Upper lobe of left lung (tissue), 6 donors: ENCODE results near the gene C11orf24. TPM values are rescaled to one million over a fixed set of nuclear protein-coding genes. Genes with fewer than 3 reads are reported as not detected.

Experiments
- ATAC-seq, 2 donors: fragments of 200-7000 bp; cut with Tn5 transposase; one replicate each; pipeline ENCODE4 v1.9.1; 2022; ENCODE audit warnings: mild to moderate bottlenecking in 2 of 2, moderate library complexity in 2 of 2; ENCODE audit not compliant: low FRiP score in 2 of 2
- DNase-seq, 2 donors: peaks; one replicate each; pipeline ENCODE4 v3.0.0-alpha.2; 2019 to 2020
- H3K27ac ChIP-seq, 4 donors: fragments of 200-600 bp; sonication (generic); one replicate each; pipeline ENCODE4 v1.5.1; 2016 to 2019
- H3K27me3 ChIP-seq, 4 donors: fragments of 200-600 bp; sonication (generic); one replicate each; pipeline ENCODE4 v1.5.1; 2017 to 2019
- H3K36me3 ChIP-seq, 4 donors: fragments of 200-600 bp; sonication (generic); one replicate each; pipeline ENCODE4 v1.5.1; 2016 to 2019
- H3K4me1 ChIP-seq, 4 donors: fragments of 200-600 bp; sonication (generic); one replicate each; pipeline ENCODE4 v1.5.1; 2018 to 2019
- H3K4me3 ChIP-seq, 4 donors: fragments of 200-600 bp; sonication (generic); one replicate each; pipeline ENCODE4 v1.5.1; 2017 to 2019; ENCODE audit warnings: mild to moderate bottlenecking in 2 of 4, moderate library complexity in 1 of 4
- H3K9me3 ChIP-seq, 4 donors: fragments of 200-600 bp; sonication (generic); one replicate each; pipeline ENCODE4 v1.5.1; 2018 to 2019
- EP300 ChIP-seq, 4 donors: sonication (generic); formaldehyde crosslinking; IDR thresholded peaks; one replicate each; pipeline ENCODE4 v1.5.1; 2017; ENCODE audit warnings: antibody characterized with exemption in 4 of 4, control low read depth in 2 of 4
- POLR2A ChIP-seq, 4 donors: fragments of 450-650 bp; IDR thresholded peaks; one replicate each; pipeline ENCODE4 v1.5.1; 2016 to 2017; ENCODE audit warnings: antibody characterized with exemption in 4 of 4, mild to moderate bottlenecking in 2 of 4
- POLR2AphosphoS5 ChIP-seq, 2 donors: sonication (generic); formaldehyde crosslinking; IDR thresholded peaks; one replicate each; pipeline ENCODE4 v1.5.1; 2017; ENCODE audit warnings: antibody characterized with exemption in 2 of 2
- WGBS, 2 donors: methylation state at CpG; one replicate each; pipeline ENCODE4 v1.1.5; 2017 to 2018; 5-methylcytosine and 5-hydroxymethylcytosine counted together
- total RNA-seq, 6 donors: library from RNA; depleted of rRNA in 4 of 6; stranded (reverse); fragments of >200 nt in 4 of 6; gene quantifications; one replicate each; pipeline versions ENCODE4 v1.1.0 to v1.2.1, GENCODE V29; 2016 to 2021
- TF ChIP-seq, protein P1 (sequence below), 6 experiments: fragments of 450-650 bp in 4 of 6; fragments of 200-600 bp in 2 of 6; sonication (generic) in 2 of 6; IDR thresholded peaks; one replicate each; pipeline ENCODE4 v1.5.1; 2016 to 2019; ENCODE audit warnings: antibody characterized with exemption in 6 of 6
- donor health status: DM: no; HTN: no; CAD: no; lungs with moderate emphysema.
- donor health status: DM: no; HTN: yes; CAD: no; lungs with severe emphysema.

The C11orf24 gene
- total RNA-seq, 6 donors from 2014 or later: 13.9 to 37.5 (median 24.0) TPM

DNA sequence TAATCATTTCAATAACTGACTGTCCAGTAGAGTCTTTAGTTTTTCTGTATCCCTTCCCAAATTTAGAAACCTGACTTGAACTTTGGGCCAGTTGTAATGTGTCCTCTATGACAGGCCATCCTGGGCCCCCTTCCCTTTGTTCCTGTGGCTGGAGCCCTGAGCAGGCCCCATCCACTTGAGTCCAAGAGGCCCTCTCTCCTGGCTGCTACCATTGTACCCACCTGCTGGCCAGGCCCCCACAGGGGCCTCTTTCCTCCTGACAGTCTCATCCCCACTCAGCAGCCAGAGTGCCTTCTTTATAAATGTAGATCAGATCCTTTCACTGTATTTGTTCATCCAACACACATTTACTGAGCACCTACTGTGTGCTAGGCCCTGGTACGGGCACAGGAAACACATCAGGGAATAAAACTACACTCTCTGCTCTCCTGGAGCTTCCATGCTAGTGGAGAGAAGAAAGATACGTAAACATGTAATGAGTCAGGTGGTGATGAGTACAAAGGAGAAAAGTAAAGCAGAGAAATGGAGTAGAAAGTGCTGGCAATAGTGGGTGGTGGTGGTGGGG is 37.9 kb upstream of the C11orf24 start:
- H3K36me3 ChIP-seq: no peaks in the 10 kb centered on the region
- DNase-seq: no peak
- TF ChIP-seq, protein P1, sequence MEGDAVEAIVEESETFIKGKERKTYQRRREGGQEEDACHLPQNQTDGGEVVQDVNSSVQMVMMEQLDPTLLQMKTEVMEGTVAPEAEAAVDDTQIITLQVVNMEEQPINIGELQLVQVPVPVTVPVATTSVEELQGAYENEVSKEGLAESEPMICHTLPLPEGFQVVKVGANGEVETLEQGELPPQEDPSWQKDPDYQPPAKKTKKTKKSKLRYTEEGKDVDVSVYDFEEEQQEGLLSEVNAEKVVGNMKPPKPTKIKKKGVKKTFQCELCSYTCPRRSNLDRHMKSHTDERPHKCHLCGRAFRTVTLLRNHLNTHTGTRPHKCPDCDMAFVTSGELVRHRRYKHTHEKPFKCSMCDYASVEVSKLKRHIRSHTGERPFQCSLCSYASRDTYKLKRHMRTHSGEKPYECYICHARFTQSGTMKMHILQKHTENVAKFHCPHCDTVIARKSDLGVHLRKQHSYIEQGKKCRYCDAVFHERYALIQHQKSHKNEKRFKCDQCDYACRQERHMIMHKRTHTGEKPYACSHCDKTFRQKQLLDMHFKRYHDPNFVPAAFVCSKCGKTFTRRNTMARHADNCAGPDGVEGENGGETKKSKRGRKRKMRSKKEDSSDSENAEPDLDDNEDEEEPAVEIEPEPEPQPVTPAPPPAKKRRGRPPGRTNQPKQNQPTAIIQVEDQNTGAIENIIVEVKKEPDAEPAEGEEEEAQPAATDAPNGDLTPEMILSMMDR (IDR thresholded peaks at IDR 0.05): no peak
- no peak for TF ChIP-seq POLR2A (IDR thresholded peaks at IDR 0.05)
- no peak for TF ChIP-seq POLR2AphosphoS5 (IDR thresholded peaks at IDR 0.05)
- no peak for TF ChIP-seq EP300 (IDR thresholded peaks at IDR 0.05)
- H3K4me3 ChIP-seq: no peak overlapping the region
- WGBS, 2 donors: 82 to 97% methylated on average over 2 of the region's 2 CpGs
- peaks cover 0 to 5% (median 0%) of the 10 kb centered on the region in 4 donors for H3K27me3 ChIP-seq
- no peak for ATAC-seq
- peaks cover 14 to 25% (median 18%) of the 10 kb centered on the region in 4 donors for H3K4me1 ChIP-seq
- H3K27ac ChIP-seq: no peak overlapping the region
- H3K9me3 ChIP-seq: no peaks in the 10 kb centered on the region

DNA sequence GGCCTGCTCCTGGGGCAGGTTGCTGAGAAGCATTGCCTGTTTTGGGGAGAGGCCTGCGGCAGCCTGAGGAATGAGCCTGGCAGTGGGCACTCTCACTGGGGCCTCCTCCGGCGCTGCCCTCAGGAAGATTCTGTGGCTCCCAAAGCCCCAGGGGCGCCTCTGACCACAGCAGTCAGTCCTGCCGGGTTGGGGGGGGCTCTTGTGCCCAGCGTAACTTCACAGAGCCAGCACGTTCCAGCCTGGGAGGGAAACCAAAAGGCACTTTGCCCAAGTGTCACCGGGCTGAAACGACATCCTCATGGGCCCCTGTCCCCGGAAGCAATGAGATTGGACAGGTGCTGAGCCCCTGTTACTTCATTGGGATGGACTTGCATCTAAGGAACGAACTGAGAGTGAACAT is 36.3 kb upstream of the C11orf24 start:
- 74 to 80% methylated on average over 1 to 11 of the region's 11 CpGs for WGBS, 2 donors
- peak in 1 of 2 donors; percentile 70 for DNase-seq

DNA sequence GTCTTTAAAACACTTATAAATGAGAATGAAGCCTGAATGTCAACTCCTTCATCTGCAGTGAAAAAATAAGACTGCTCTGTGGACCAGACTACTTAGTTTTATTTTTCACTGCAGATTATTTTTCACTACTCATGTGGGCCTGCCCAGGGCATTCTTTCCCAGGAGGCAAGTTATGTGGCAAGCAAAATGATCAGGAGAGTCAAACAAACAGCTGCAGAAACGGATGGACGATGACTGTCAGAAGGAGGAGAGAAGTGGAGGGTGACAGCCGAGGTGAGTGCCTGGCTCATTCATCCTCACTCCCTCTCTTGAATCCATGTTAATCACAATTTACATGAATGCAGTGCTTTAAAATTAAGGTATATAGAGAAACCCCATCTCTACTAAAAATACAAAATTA is 34.9 kb upstream of the C11orf24 start:
- Histone ChIP-seq H3K27ac (no peak overlapping the region), H3K4me1 (peaks cover 0 to 5% (median 0%) of the 10 kb centered on the region in 4 donors), H3K9me3 (no peaks in the 10 kb centered on the region), H3K4me3 (no peak overlapping the region), H3K27me3 (no peaks in the 10 kb centered on the region), H3K36me3 (no peaks in the 10 kb centered on the region)
- ATAC-seq (no peak), DNase-seq (no peak)
- WGBS, 2 donors: 91 to 99% methylated on average over 3 of the region's 3 CpGs
- TF ChIP-seq EP300 (IDR thresholded peaks at IDR 0.05) (no peak), POLR2AphosphoS5 (IDR thresholded peaks at IDR 0.05) (no peak), POLR2A (IDR thresholded peaks at IDR 0.05) (no peak)
- TF ChIP-seq, protein P1 (IDR thresholded peaks at IDR 0.05): no peak

More for the DNA sequence above, 36.3 kb upstream of the C11orf24 start:
- no peak overlapping the region for H3K4me3 ChIP-seq
- no peak for TF ChIP-seq POLR2AphosphoS5 (IDR thresholded peaks at IDR 0.05)
- no peak for TF ChIP-seq POLR2A (IDR thresholded peaks at IDR 0.05)
- TF ChIP-seq, protein P1 (IDR thresholded peaks at IDR 0.05): no peak
- no peak for TF ChIP-seq EP300 (IDR thresholded peaks at IDR 0.05)
- peaks cover 0 to 3% (median 0%) of the 10 kb centered on the region in 4 donors for H3K27me3 ChIP-seq
- no peak for ATAC-seq
- no peaks in the 10 kb centered on the region for H3K36me3 ChIP-seq
- no peak overlapping the region for H3K27ac ChIP-seq
- no peaks in the 10 kb centered on the region for H3K9me3 ChIP-seq
- peaks cover 3 to 10% (median 6%) of the 10 kb centered on the region in 4 donors for H3K4me1 ChIP-seq

DNA sequence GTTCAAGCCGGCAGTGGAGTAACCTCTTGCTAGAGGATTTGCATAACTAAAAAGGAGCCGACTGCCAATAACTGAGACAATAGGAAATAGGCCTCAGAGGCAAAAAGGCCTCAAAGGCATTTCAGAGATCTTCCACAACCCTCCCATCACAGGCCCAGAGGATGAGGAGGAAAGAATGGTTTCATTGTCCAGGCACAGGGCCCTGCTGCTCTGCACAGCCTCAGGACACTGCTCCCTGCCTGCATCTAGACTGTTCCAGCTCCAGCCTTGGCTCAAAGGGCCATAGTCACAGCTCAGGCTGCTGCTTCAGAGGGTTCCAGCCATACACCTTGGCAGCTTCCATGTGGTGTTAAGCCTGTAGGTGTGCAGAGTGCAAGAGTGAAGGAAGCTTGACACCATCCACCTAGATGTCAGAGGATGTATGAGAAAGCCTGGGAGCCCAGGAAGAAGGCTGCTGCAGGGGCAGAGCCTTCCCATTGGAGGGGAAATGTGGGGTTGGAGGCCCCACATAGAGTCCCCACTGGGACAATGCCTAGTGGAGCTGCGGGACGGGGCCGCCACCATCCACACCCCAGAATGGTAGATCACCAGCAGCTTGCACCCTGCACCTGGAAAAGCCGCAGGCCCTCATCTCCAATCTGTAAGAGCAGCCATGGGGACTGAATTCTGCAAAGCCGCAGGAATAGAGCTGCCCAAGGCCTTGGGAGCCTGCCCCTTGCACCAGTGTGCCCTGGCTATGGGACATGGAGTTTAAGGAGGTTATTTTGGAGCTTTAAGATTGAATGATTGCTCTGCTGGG is 32.4 kb upstream of the C11orf24 start:
- H3K4me1 ChIP-seq: peaks cover 0 to 5% (median 0%) of the 10 kb centered on the region in 4 donors
- no peak overlapping the region for H3K27ac ChIP-seq
- no peaks in the 10 kb centered on the region for H3K27me3 ChIP-seq
- no peak overlapping the region for H3K4me3 ChIP-seq
- H3K36me3 ChIP-seq: no peaks in the 10 kb centered on the region
- WGBS, 2 donors: 74 to 93% methylated on average over 3 to 6 of the region's 7 CpGs
- no peaks in the 10 kb centered on the region for H3K9me3 ChIP-seq
- TF ChIP-seq, protein P1 (IDR thresholded peaks at IDR 0.05): no peak
- TF ChIP-seq POLR2AphosphoS5 (IDR thresholded peaks at IDR 0.05) (no peak), EP300 (IDR thresholded peaks at IDR 0.05) (no peak), POLR2A (IDR thresholded peaks at IDR 0.05) (no peak)
- DNase-seq (no peak), ATAC-seq (no peak)
